Spleen (tissue), 11 donors: ENCODE measurements around the gene OSBPL8. TPM values are rescaled to one million over a fixed set of nuclear protein-coding genes. Genes with fewer than 3 reads are reported as not detected.

Experiments
- DNase-seq: peaks from one replicate; pipeline ENCODE4 v3.0.0-alpha.2; 2020
- H3K27ac ChIP-seq, 8 donors: fragments of 200-600 bp; sonication (generic) in 7 of 8; 1 replicate in 4 of 8; 2 replicates in 4 of 8; pipeline versions ENCODE4 v1.5.0 to v1.8.0; 2016 to 2021; ENCODE audit warnings: inconsistent platforms in 4 of 8, mild to moderate bottlenecking in 4 of 8, moderate library complexity in 1 of 8
- H3K27me3 ChIP-seq, 7 donors: fragments of 200-600 bp; sonication (generic) in 6 of 7; replicated peaks in 1 of 7; 1 replicate in 4 of 7; 2 replicates in 3 of 7; pipeline versions ENCODE4 v1.5.0 to v1.8.0; 2016 to 2021; ENCODE audit warnings: inconsistent platforms in 3 of 7, mild to moderate bottlenecking in 1 of 7
- H3K36me3 ChIP-seq, 6 donors: fragments of 200-600 bp; sonication (generic) in 5 of 6; 1 replicate in 4 of 6; 2 replicates in 2 of 6; pipeline versions ENCODE4 v1.5.0 to v1.8.0; 2016 to 2021; ENCODE audit warnings: inconsistent platforms in 2 of 6
- H3K4me1 ChIP-seq, 6 donors: fragments of 200-600 bp; sonication (generic) in 5 of 6; 1 replicate in 3 of 6; 2 replicates in 3 of 6; pipeline versions ENCODE4 v1.5.0 to v1.8.0; 2016 to 2021; ENCODE audit warnings: inconsistent platforms in 3 of 6
- H3K4me3 ChIP-seq, 8 donors: fragments of 200-600 bp; sonication (generic) in 7 of 8; 1 replicate in 4 of 8; 2 replicates in 4 of 8; pipeline versions ENCODE4 v1.5.0 to v1.8.0; 2016 to 2021; ENCODE audit warnings: inconsistent platforms in 4 of 8, mild to moderate bottlenecking in 4 of 8, moderate library complexity in 2 of 8
- H3K9me3 ChIP-seq, 8 donors: fragments of 200-600 bp; sonication (generic) in 7 of 8; 1 replicate in 4 of 8; 2 replicates in 4 of 8; pipeline versions ENCODE4 v1.5.0 to v1.8.0; 2016 to 2021; ENCODE audit warnings: inconsistent platforms in 4 of 8
- CTCF ChIP-seq, 11 experiments: fragments of 200-600 bp in 7 of 11; fragments of 450-650 bp in 4 of 11; sonication (generic) in 4 of 11; IDR thresholded peaks in 8 of 11; conservative IDR thresholded peaks in 3 of 11; 1 replicate in 7 of 11; 2 replicates in 4 of 11; pipeline versions ENCODE4 v1.4.0 to v1.8.0; 2016 to 2021; ENCODE audit warnings: antibody characterized with exemption in 11 of 11, inconsistent platforms in 4 of 11, mild to moderate bottlenecking in 1 of 11
- POLR2A ChIP-seq, 3 donors: fragments of 450-650 bp; IDR thresholded peaks; one replicate each; pipeline ENCODE4 v1.5.1; 2017; ENCODE audit warnings: antibody characterized with exemption in 3 of 3, mild to moderate bottlenecking in 1 of 3
- POLR2AphosphoS5 ChIP-seq, 3 donors: sonication (generic); formaldehyde crosslinking; IDR thresholded peaks; one replicate each; pipeline ENCODE4 v1.5.1; 2017; ENCODE audit warnings: antibody characterized with exemption in 3 of 3
- WGBS, 5 donors: extraction: QIAGEN DNeasy Blood & Tissue Kit in 3 of 5; methylation state at CpG; one replicate each; pipeline versions ENCODE4 v1.1.5 to v1.1.7; 2013 to 2018; 5-methylcytosine and 5-hydroxymethylcytosine counted together
- intact Hi-C: fragments of 100-400 bp; cut with DNase I; formaldehyde crosslinking; loops from one replicate; pipeline ENCODE4 v1.15.0; 2023; ENCODE audit warnings: low total_unique reads
- polyA plus RNA-seq, 3 donors: library from polyadenylated mRNA; stranded (reverse); fragments of 200-250 nt; gene quantifications; one replicate each; pipeline ENCODE4 v1.2.1, GENCODE V29; 2013
- total RNA-seq, 7 donors: library from RNA; depleted of rRNA in 3 of 7; stranded (reverse); fragments of >200 nt in 3 of 7; fragmentation: NEBNext Ultra II Directional in 4 of 7; extraction: Animal tissue kit (Norgen Biotek cat#: 25700) in 4 of 7; gene quantifications; one replicate each; pipeline versions ENCODE4 v1.1.0 to v1.2.1, GENCODE V29; 2016 to 2021
- donor health status: healthy with polysubstance abuse.
- donor health status: DM: no; HTN: no; CAD: no; lungs with moderate emphysema.
- donor health status: DM: no; HTN: no; CAD: no.
- donor health status: Bipolar disorder and iron deficiency.
- donor health status: healthy.
- donor health status: DM: no; HTN: no; CAD: no.
- donor health status: DM: yes; HTN: yes; CAD: no.

The OSBPL8 gene
- total and polyA plus RNA-seq, 10 donors, result 10.7 to 127 (median 109) TPM

- peak overlapping the region in 1 of 8 donors; percentile 22 for H3K27ac ChIP-seq
- no peak overlapping the region for H3K4me3 ChIP-seq
- H3K36me3 ChIP-seq, result no peaks in the 10 kb centered on the region
- H3K9me3 ChIP-seq, result peaks cover 0 to 10% (median 5%) of the 10 kb centered on the region in 8 donors
- intact Hi-C loops, result no loop called here
- no peaks in the 10 kb centered on the region for H3K27me3 ChIP-seq
- DNase-seq, result no peak
- H3K4me1 ChIP-seq, result peaks cover 0 to 11% (median 6%) of the 10 kb centered on the region in 6 donors
- WGBS, 5 donors, result 48 to 64% (median 53%) methylated on average over 4 of the region's 4 CpGs
- TF ChIP-seq POLR2AphosphoS5 (IDR thresholded peaks at IDR 0.05), result no peak
- no peak for TF ChIP-seq POLR2A (IDR thresholded peaks at IDR 0.05)
- TF ChIP-seq CTCF (IDR thresholded peaks at IDR 0.05 in 8 of 11, conservative IDR thresholded peaks at IDR 0.05 in 3 of 11), result no peak
Measured at GRCh38 chr12:76569685-76570604, 10.4 kb upstream of the OSBPL8 start.

GRCh38 chr12:76568888-76569551, 9.4 kb upstream of the OSBPL8 start:
- intact Hi-C loops, result no loop called here

GRCh38 chr12:76568130-76568529, 8.6 kb upstream of the OSBPL8 start:
- TF ChIP-seq CTCF (IDR thresholded peaks at IDR 0.05 in 8 of 11, conservative IDR thresholded peaks at IDR 0.05 in 3 of 11), result no peak
- no peak for TF ChIP-seq POLR2AphosphoS5 (IDR thresholded peaks at IDR 0.05)
- no peak for TF ChIP-seq POLR2A (IDR thresholded peaks at IDR 0.05)
- Histone ChIP-seq H3K36me3 (no peaks in the 10 kb centered on the region), H3K4me1 (peaks cover 0 to 11% (median 6%) of the 10 kb centered on the region in 6 donors), H3K9me3 (no peaks in the 10 kb centered on the region), H3K27me3 (no peaks in the 10 kb centered on the region), H3K4me3 (no peak overlapping the region), H3K27ac (no peak overlapping the region)
- WGBS, 5 donors, result 72 to 87% (median 82%) methylated on average over 3 of the region's 3 CpGs
- intact Hi-C loops, result no loop called here
- DNase-seq, result no peak

More at GRCh38 chr12:76568888-76569551, 9.4 kb upstream of the OSBPL8 start:
- 76 to 87% (median 84%) methylated on average over 3 of the region's 3 CpGs for WGBS, 5 donors
- DNase-seq, result no peak
- no peak overlapping the region for H3K27ac ChIP-seq
- H3K4me1 ChIP-seq, result peaks cover 0 to 11% (median 6%) of the 10 kb centered on the region in 6 donors
- H3K36me3 ChIP-seq, result no peaks in the 10 kb centered on the region
- TF ChIP-seq POLR2A (IDR thresholded peaks at IDR 0.05), result no peak
- H3K9me3 ChIP-seq, result peaks cover 0 to 8% (median 3%) of the 10 kb centered on the region in 8 donors
- no peak overlapping the region for H3K4me3 ChIP-seq
- H3K27me3 ChIP-seq, result no peaks in the 10 kb centered on the region

GRCh38 chr12:76563061-76563460, 3.5 kb upstream of the OSBPL8 start:
- no peak overlapping the region for H3K4me3 ChIP-seq
- no peaks in the 10 kb centered on the region for H3K36me3 ChIP-seq
- intact Hi-C loops, result no loop called here
- H3K9me3 ChIP-seq, result no peaks in the 10 kb centered on the region
- WGBS, 5 donors, result 93 to 97% (median 96%) methylated on average over 2 of the region's 2 CpGs
- TF ChIP-seq POLR2A (IDR thresholded peaks at IDR 0.05) (no peak), POLR2AphosphoS5 (IDR thresholded peaks at IDR 0.05) (no peak), CTCF (IDR thresholded peaks at IDR 0.05 in 8 of 11, conservative IDR thresholded peaks at IDR 0.05 in 3 of 11) (no peak)
- H3K27me3 ChIP-seq, result no peaks in the 10 kb centered on the region
- H3K4me1 ChIP-seq, result peaks cover 0 to 19% (median 14%) of the 10 kb centered on the region in 6 donors
- no peak for DNase-seq
- H3K27ac ChIP-seq, result no peak overlapping the region
